ENCODE data around the gene C1QTNF6.

DNA sequence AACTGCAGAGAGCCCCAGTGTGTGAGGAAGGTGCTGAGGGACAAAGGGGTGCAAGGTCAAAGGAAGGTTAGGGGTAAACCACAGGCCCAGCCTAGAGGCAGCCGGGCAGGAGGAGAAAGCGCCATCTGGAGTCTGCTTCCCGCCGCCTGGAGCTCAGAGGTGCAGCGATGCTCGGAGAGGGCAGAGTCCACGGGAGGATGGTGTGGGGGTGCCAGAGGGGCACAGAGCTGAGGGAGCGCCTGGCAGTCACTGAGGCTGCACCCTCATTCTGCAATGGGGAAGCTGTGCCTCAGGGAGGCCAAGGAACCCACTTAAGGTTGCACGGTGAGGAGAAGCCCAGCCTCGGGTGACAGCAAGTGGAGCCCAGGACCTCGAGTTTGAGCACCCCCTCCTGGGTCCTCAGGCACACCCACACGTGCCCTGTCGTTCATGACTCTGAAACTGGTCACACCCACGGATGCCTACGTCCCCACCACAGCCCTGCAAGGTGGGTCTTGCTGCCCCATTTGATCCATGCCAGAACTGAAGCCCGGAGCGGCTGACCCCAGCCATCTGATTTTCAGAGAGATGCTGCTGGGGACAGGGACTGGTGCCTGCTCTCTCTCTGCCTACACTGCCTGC is 39.9 kb downstream of the C1QTNF6 start:
- TF ChIP-seq CTCF (IDR thresholded peaks at IDR 0.05) (no peak), ZFX (IDR thresholded peaks at IDR 0.05; ENCODE audit: borderline replicate concordance) (no peak)

All from 22Rv1 (cell line).